K562 (cell line): Measurements from ENCODE around the gene SARS1. TPM values are rescaled to one million over a fixed set of nuclear protein-coding genes. Genes with fewer than 3 reads are reported as not detected.

Experiments
- EHMT2 ChIP-seq: fragments of 450-650 bp; IDR thresholded peaks from 2 replicates; pipeline ENCODE4 v1.6.1; 2018; ENCODE audit warnings: antibody characterized with exemption
- FIP1L1 ChIP-seq: fragments of 200-400 bp; formaldehyde crosslinking; IDR thresholded peaks from 2 replicates; pipeline ENCODE4 v1.6.1; 2018; ENCODE audit warnings: mild to moderate bottlenecking, low read depth, low read length; ENCODE audit not compliant: poor library complexity, severe bottlenecking
- MAFK ChIP-seq: IDR thresholded peaks from 2 replicates; pipeline ENCODE4 v1.6.1; 2011; ENCODE audit warnings: low read length, improper control_type of control experiment
- PHF8 ChIP-seq: fragments of 200-600 bp; sonication (generic); IDR thresholded peaks from 2 replicates; pipeline ENCODE4 v1.6.1; 2012; ENCODE audit warnings: mixed run types, mild to moderate bottlenecking, inconsistent platforms, low read length, moderate library complexity, borderline replicate concordance
- POLR2G ChIP-seq: fragments of 200-400 bp; formaldehyde crosslinking; IDR thresholded peaks from 2 replicates; pipeline ENCODE4 v1.6.1; 2017; ENCODE audit warnings: low read depth, mild to moderate bottlenecking, antibody characterized with exemption, low read length, moderate library complexity
- TARDBP ChIP-seq: fragments of 450-650 bp; IDR thresholded peaks from 2 replicates; pipeline ENCODE4 v1.6.1; 2016
- WHSC1 ChIP-seq: IDR thresholded peaks from one replicate; pipeline ENCODE4 v1.6.1; 2012; ENCODE audit warnings: low read length, control low read depth, inconsistent platforms
- ZNF143 ChIP-seq: sonication (generic); formaldehyde crosslinking; IDR thresholded peaks from 2 replicates; pipeline ENCODE4 v1.9.0; 2022; ENCODE audit warnings: mild to moderate bottlenecking, missing genetic modification reagents
- ZNF146 ChIP-seq: IDR thresholded peaks from one replicate; pipeline ENCODE4 v1.6.1; 2018; ENCODE audit warnings: missing compliant biosample characterization; ENCODE audit not compliant: unreplicated experiment
- ZNF316 ChIP-seq: fragments of 450-650 bp; IDR thresholded peaks from 2 replicates; pipeline ENCODE4 v1.6.1; 2016
- ZNF644 ChIP-seq: fragments of 200-800 bp; sonication (Bioruptor generic); IDR thresholded peaks from 2 replicates; pipeline ENCODE4 v1.6.1; 2016; ENCODE audit warnings: low read depth, missing genetic modification characterization, missing compliant biosample characterization
- polyA plus RNA-seq, 8 experiments: library from polyadenylated mRNA; depleted of rRNA in 4 of 8; stranded (reverse) in 5 of 8; unstranded in 3 of 8; fragments of >200 nt; fragmentation: Nextera tagmentation in 2 of 8; fragmentation: Illumina TruSeq in 1 of 8; extraction: Ambion mirVana in 2 of 8; extraction: Trizol in 1 of 8; gene quantifications; 2 replicates each; pipeline versions ENCODE4 v1.2.1 to v1.2.3, GENCODE V29; 2011 to 2014; ENCODE audit warnings: inconsistent platforms in 1 of 8, missing spikeins in 1 of 8
- total RNA-seq, 7 experiments: library from RNA; depleted of rRNA in 6 of 7; stranded (reverse); fragments of >200 nt in 6 of 7; fragmentation: Illumina TruSeq in 2 of 7; extraction: Trizol in 2 of 7; gene quantifications; 2 replicates each; pipeline versions ENCODE4 v1.2.1 to v1.2.3, GENCODE V29; 2011 to 2021; ENCODE audit warnings: low replicate concordance in 1 of 7
- TF ChIP-seq, protein P1 (sequence below): fragments of 450-650 bp; IDR thresholded peaks from 2 replicates; pipeline ENCODE4 v1.7.1; 2018; ENCODE audit warnings: mild to moderate bottlenecking, low read depth; ENCODE audit not compliant: partially characterized antibody
- TF ChIP-seq, protein P2 (sequence below): fragments of 450-650 bp; IDR thresholded peaks from 2 replicates; pipeline ENCODE4 v1.6.1; 2017; ENCODE audit warnings: antibody characterized with exemption, mild to moderate bottlenecking
- TF ChIP-seq, protein P3 (sequence below): sonication (generic); formaldehyde crosslinking; IDR thresholded peaks from 2 replicates; pipeline ENCODE4 v1.8.1; 2023; ENCODE audit warnings: mild to moderate bottlenecking, missing genetic modification reagents

Gene SARS1
- total and polyA plus RNA-seq, 9 of the 15 experiments (the other 6 are each of a cell fraction or from before 2014, with no cell fraction given): 221 to 623 (median 254) TPM

DNA sequence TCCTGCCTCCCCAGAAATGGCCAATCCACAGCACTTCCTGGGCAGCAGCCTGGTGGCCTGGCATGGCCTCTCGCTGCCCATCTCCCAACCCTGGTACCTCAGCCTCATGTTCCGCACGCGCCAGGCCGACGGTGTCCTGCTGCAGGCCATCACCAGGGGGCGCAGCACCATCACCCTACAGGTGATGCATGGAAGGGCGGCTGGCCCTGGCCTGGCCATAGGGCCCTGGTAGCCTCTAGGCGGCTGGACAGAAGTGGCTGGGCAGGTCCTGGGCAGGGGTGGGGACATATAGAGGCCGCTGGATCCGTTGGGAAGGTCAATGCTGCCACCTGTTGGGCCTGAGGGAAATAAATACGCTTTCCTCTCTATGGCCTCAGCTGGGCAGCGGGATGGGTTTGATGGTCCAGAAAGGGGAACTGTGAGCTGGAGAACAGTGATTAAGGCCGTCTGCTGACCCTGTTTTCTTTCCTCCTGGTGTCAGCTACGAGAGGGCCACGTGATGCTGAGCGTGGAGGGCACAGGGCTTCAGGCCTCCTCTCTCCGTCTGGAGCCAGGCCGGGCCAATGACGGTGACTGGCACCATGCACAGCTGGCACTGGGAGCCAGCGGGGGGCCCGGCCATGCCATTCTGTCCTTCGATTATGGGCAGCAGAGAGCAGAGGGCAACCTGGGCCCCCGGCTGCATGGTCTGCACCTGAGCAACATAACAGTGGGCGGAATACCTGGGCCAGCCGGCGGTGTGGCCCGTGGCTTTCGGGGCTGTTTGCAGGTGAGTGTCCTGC, 50.1 kb downstream of the SARS1 start (continued):
- TF ChIP-seq, protein P1, sequence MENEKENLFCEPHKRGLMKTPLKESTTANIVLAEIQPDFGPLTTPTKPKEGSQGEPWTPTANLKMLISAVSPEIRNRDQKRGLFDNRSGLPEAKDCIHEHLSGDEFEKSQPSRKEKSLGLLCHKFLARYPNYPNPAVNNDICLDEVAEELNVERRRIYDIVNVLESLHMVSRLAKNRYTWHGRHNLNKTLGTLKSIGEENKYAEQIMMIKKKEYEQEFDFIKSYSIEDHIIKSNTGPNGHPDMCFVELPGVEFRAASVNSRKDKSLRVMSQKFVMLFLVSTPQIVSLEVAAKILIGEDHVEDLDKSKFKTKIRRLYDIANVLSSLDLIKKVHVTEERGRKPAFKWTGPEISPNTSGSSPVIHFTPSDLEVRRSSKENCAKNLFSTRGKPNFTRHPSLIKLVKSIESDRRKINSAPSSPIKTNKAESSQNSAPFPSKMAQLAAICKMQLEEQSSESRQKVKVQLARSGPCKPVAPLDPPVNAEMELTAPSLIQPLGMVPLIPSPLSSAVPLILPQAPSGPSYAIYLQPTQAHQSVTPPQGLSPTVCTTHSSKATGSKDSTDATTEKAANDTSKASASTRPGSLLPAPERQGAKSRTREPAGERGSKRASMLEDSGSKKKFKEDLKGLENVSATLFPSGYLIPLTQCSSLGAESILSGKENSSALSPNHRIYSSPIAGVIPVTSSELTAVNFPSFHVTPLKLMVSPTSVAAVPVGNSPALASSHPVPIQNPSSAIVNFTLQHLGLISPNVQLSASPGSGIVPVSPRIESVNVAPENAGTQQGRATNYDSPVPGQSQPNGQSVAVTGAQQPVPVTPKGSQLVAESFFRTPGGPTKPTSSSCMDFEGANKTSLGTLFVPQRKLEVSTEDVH: no peak
- TF ChIP-seq POLR2G: peak; percentile 36; the same call in 1 of the 2 replicates
- TF ChIP-seq, protein P2, sequence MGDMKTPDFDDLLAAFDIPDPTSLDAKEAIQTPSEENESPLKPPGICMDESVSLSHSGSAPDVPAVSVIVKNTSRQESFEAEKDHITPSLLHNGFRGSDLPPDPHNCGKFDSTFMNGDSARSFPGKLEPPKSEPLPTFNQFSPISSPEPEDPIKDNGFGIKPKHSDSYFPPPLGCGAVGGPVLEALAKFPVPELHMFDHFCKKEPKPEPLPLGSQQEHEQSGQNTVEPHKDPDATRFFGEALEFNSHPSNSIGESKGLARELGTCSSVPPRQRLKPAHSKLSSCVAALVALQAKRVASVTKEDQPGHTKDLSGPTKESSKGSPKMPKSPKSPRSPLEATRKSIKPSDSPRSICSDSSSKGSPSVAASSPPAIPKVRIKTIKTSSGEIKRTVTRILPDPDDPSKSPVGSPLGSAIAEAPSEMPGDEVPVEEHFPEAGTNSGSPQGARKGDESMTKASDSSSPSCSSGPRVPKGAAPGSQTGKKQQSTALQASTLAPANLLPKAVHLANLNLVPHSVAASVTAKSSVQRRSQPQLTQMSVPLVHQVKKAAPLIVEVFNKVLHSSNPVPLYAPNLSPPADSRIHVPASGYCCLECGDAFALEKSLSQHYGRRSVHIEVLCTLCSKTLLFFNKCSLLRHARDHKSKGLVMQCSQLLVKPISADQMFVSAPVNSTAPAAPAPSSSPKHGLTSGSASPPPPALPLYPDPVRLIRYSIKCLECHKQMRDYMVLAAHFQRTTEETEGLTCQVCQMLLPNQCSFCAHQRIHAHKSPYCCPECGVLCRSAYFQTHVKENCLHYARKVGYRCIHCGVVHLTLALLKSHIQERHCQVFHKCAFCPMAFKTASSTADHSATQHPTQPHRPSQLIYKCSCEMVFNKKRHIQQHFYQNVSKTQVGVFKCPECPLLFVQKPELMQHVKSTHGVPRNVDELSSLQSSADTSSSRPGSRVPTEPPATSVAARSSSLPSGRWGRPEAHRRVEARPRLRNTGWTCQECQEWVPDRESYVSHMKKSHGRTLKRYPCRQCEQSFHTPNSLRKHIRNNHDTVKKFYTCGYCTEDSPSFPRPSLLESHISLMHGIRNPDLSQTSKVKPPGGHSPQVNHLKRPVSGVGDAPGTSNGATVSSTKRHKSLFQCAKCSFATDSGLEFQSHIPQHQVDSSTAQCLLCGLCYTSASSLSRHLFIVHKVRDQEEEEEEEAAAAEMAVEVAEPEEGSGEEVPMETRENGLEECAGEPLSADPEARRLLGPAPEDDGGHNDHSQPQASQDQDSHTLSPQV: peak; percentile 70
- TF ChIP-seq EHMT2: peak; percentile 31; the same call in 1 of the 2 replicates
- TF ChIP-seq ZNF143 (CRISPR knock-in tag): peak; percentile 41; the same call in 1 of the 2 replicates
- TF ChIP-seq TARDBP: peak; percentile 86
- no peak for TF ChIP-seq ZNF316
- no peak for TF ChIP-seq ZNF644
- TF ChIP-seq, protein P3, sequence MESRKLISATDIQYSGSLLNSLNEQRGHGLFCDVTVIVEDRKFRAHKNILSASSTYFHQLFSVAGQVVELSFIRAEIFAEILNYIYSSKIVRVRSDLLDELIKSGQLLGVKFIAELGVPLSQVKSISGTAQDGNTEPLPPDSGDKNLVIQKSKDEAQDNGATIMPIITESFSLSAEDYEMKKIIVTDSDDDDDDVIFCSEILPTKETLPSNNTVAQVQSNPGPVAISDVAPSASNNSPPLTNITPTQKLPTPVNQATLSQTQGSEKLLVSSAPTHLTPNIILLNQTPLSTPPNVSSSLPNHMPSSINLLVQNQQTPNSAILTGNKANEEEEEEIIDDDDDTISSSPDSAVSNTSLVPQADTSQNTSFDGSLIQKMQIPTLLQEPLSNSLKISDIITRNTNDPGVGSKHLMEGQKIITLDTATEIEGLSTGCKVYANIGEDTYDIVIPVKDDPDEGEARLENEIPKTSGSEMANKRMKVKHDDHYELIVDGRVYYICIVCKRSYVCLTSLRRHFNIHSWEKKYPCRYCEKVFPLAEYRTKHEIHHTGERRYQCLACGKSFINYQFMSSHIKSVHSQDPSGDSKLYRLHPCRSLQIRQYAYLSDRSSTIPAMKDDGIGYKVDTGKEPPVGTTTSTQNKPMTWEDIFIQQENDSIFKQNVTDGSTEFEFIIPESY (CRISPR knock-in tag): peak; percentile 100
- TF ChIP-seq FIP1L1: peak; percentile 90
- TF ChIP-seq WHSC1: no peak
- no peak for TF ChIP-seq ZNF146
- TF ChIP-seq PHF8: no peak
- TF ChIP-seq MAFK: no peak
